IPS DF 4.7 (cell line): ENCODE data around the gene MS4A6E.
"Not testable (repeated sequence)": the region's sequence is repeated elsewhere in the genome, so short reads cannot be mapped to it uniquely, and the experiment has no call there.

Experiments used
- DNase-seq: peaks from one replicate; pipeline ENCODE4 v3.0.0-alpha.2; 2013; ENCODE audit warnings: low spot score; ENCODE audit errors: extremely low read depth

Gene MS4A6E

GRCh38 chr11:60336767-60337391 lies 9.8 kb downstream of the MS4A6E start:
- no peak for DNase-seq

- DNase-seq: no peak
Observed at GRCh38 chr11:60338053-60338452, 11.0 kb downstream of the MS4A6E start.

- no peak for DNase-seq
Observed at GRCh38 chr11:60339356-60339755, 12.3 kb downstream of the MS4A6E start.

- DNase-seq: no peak
Observed at GRCh38 chr11:60343094-60343704, 16.1 kb downstream of the MS4A6E start.

- DNase-seq: no peak
Observed at GRCh38 chr11:60344146-60344545, 17.1 kb downstream of the MS4A6E start.

- DNase-seq: no peak
Observed at GRCh38 chr11:60345489-60345888, 18.4 kb downstream of the MS4A6E start.

GRCh38 chr11:60347084-60347797 lies 20.2 kb downstream of the MS4A6E start:
- DNase-seq: no peak

GRCh38 chr11:60348116-60348515 lies 21.1 kb downstream of the MS4A6E start:
- no peak for DNase-seq

GRCh38 chr11:60349990-60350389 lies 22.9 kb downstream of the MS4A6E start:
- DNase-seq: no peak

- DNase-seq: no peak
Observed at GRCh38 chr11:60357771-60358170, 30.7 kb downstream of the MS4A6E start.

- DNase-seq: no peak
Observed at GRCh38 chr11:60360621-60361020, 33.6 kb downstream of the MS4A6E start.

GRCh38 chr11:60362241-60362640 lies 35.2 kb downstream of the MS4A6E start:
- DNase-seq: no peak

- peak; percentile 76 for DNase-seq
Observed at GRCh38 chr11:60363542-60364470, 36.8 kb downstream of the MS4A6E start.

- not testable (repeated sequence) for DNase-seq
Observed at GRCh38 chr11:60366262-60366904, 39.3 kb downstream of the MS4A6E start.

GRCh38 chr11:60367009-60367408 lies 40.0 kb downstream of the MS4A6E start:
- no peak for DNase-seq

GRCh38 chr11:60367896-60368295 lies 40.8 kb downstream of the MS4A6E start:
- DNase-seq: no peak

GRCh38 chr11:60370252-60370810 lies 43.3 kb downstream of the MS4A6E start:
- no peak for DNase-seq

- DNase-seq: no peak
Observed at GRCh38 chr11:60370811-60371298, 43.8 kb downstream of the MS4A6E start.

- DNase-seq: no peak
Observed at GRCh38 chr11:60371386-60371785, 44.3 kb downstream of the MS4A6E start.

- DNase-seq: no peak
Observed at GRCh38 chr11:60371854-60372253, 44.8 kb downstream of the MS4A6E start.

GRCh38 chr11:60372767-60373166 lies 45.7 kb downstream of the MS4A6E start:
- DNase-seq: no peak
